NCI-H1048 (cell line): ENCODE results near the gene CENPW.

ENCODE experiments used
- DNase-seq: peaks from one replicate; lab custom pipeline; 2025; lab: John Stamatoyannopoulos, UW

Gene CENPW

DNA sequence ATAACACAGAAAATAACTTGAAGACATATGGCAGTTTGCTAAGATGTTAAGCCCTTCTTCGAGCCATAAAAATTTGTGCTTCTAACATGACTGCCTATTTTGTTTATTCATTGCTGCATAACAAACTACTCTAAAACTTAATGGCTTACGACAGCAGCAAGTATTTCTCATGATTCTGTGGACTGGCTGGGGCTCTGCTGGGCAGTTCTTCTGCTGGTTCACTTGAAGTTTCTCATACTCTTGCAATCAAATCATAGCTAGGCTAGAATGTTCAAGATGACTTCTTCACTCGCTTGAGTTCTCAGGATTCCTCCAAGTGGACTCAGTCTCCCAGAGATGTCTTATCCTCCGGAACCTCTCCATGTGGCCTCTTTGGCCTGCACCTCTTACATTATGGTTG, 33.4 kb downstream of the CENPW start:
- DNase-seq: no peak

DNA sequence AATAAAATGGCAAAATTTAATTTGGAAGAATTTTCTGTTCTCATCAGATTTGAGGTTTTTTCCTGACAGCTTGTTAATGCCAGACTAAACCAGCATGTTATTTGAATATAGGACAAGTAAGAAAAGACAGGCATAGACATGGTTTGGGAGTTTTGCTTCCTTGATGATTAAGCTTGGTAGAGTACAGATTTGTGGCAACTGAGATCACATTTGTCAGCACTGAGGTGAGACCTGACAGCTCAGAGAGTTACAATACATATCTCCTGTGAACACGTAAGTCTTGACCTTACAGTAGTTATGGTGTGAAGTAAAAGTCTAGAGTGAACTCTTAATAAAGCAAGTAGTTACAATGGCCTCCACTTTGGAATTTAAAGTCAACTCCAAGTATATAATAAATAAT, 34.5 kb downstream of the CENPW start:
- no peak for DNase-seq

DNA sequence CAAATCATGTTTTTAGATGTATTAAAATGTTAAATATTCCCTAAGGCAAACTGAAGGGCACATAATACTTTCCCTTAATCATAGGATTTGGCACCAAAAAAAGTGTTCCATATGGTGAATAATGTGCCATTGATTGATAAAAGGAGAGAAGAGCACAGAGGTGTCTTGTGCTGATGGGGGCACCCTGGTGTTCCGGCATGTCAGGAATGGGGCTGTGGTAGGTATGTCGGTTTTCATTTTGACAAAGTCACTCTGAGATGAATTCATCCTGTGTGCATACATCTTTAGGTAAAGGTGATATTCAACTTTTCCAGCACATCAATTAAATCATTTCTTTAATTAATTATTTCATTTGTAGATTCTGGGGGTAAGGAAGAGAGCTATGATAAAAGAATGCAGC, 36.8 kb downstream of the CENPW start:
- DNase-seq: no peak

DNA sequence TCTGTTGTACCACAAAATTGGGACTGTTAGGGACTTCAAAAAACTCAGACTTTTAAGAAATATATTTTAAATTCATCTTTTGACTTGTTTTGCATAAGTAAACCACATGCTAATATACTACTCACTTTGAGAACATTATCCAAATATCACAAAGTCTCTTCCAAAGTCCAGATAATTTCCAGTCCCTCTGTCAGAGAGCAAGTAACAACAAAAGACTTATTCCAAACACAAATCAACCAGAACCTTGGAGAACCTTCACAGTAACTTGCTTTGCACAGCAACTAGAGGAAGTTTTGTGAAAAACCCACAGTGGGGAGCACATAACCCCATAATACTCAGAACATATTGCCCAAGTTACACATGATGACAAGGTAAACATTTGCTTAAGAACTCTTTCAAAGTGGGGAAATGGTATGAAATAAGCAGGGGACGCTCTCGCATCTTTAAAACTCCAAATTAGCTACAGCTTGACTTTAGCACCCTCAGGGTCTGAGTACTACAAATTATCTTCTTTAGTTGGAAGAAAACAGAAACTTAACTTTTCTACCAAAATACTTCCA, 37.8 kb downstream of the CENPW start:
- no peak for DNase-seq

DNA sequence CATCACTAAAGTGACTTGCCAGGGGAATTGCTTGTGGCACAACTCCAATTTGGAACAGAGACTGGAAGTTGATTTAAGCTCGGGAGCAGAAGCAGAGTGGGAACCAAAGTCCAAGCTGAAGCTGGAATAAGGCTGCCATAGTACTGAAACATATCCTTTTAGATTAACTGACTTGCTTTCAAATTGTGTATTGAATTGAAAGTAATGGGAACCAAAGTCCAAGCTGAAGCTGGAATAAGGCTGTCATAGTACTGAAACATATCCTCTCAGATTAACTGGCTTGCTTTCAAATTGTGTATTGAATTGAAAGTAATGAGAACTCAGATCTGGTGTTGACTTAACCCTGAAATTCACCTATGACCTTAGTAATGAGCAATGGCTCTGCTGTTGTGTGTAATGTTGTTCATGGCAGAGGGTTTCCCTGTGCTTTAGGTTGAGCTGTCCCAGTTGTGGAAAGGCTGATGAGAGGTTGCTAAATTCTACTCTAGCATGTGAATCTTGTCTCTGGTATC, 40.2 kb downstream of the CENPW start:
- DNase-seq: no peak

DNA sequence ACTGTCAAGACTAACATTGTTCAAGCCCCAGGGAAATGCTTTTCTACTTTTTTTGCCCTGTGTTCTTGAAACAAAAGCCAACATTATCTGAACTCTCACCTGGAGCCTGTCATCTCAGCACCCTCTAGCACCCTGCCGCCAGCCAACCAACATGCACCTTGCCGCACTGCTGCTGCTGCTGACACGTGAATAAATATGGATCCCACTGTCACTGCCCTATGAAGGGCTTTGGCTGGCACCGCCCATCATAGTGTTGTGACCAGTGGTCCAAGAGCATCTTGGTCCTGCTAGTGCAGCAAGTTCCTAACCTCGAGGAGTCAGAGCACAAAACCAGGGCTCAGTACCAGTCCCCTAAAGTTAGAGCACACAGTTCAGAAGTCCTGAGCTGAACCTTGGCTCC, 41.6 kb downstream of the CENPW start:
- no peak for DNase-seq

DNA sequence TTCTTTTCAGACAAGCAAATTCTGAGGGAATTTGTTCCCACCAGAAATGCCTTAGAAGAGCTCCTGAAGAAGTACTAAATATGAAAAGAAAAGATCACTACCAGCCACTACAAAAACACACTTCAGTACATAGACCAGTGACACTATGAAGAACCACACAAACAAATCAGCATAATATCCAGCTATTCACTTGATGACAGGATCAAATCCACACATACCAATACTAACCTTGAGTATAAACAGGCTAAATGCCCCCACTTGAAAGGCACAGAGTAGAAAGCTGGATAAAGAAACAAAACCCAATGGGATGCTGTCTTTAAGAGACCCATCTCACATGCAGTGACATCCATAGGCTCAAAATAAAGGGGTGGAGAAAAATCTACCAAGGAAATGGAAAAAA, 43.3 kb downstream of the CENPW start:
- no peak for DNase-seq

DNA sequence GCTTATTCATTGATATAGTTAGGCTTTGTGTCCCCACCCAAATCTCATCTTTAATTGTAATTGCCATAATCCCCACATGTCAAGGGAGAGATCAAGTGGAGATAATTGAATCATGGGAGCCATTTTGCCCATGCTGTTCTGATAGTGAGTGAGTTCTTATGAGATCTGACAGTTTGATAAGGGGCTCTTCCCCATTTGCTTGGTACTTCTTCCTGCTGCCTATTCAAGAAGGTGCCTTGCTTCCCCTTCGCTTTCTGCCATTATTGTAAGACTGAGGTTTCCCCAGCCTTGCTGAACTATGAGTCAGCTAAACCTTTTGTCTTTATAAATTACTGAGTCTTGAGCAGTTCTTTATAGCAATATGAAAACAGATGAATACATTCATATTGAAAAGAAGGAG, 45.6 kb downstream of the CENPW start:
- DNase-seq: no peak

DNA sequence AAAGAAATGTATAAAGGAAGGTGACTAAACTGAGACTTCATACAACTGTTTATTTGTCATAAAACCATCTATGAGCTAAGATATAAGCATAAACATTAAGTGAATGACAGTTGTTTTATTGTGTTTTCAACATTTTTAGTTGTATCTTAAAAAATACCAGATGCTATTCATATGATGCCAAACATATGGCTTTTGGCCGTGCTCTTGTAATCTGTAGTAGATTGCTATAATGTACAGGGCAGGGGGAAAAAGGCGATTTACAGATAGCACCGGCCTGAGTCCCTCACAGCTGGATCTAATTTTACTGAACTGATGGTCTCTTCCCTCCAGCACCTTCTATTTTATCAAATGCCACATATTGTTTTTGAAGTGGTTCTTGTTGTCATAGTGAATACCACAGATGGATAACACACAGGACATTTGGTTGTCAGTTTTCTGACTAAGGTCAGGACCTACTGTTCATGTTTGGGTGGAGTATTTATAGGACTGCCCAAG, 48.2 kb downstream of the CENPW start:
- no peak for DNase-seq

DNA sequence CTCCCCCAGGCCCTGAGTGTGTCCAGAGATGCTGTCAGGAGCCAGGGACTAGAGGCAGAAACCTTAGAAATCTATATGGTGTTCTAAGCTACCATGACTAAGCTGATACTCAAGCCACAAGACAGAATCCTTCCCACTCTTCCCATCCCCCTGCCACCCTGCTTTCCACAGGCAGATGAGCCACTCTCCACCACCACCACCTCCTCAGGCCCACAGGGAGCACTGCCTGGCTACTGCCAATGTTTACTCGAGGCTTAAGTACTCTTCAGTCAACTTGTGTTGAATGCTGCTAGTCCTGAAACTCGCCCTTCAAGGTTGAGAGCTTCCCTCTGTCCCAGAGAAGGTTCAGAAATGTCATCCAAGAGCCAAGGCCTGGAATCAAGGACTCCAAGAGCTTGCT, 56.2 kb downstream of the CENPW start:
- DNase-seq: no peak
